Measurements from ENCODE around the gene EXOC7. TPM values are rescaled to one million over a fixed set of nuclear protein-coding genes. Genes with fewer than 3 reads are reported as not detected.
A peak's percentile ranks its signal among the peaks of the same experiment; 100 is the strongest.

The EXOC7 gene
- total and polyA plus RNA-seq, 2 experiments from 2014 or later = 134 to 166 TPM

- Histone ChIP-seq H3K27ac (no peak overlapping the region), H3K4me3 (no peak overlapping the region), H3K27me3 (peaks cover 100% of the 10 kb centered on the region), H3K4me1 (ENCODE audit: low read depth) (peaks cover 11% of the 10 kb centered on the region), H3K9me3 (ENCODE audit: low read depth) (no peaks in the 10 kb centered on the region), H3K36me3 (no peaks in the 10 kb centered on the region)
- TF ChIP-seq, protein P1, sequence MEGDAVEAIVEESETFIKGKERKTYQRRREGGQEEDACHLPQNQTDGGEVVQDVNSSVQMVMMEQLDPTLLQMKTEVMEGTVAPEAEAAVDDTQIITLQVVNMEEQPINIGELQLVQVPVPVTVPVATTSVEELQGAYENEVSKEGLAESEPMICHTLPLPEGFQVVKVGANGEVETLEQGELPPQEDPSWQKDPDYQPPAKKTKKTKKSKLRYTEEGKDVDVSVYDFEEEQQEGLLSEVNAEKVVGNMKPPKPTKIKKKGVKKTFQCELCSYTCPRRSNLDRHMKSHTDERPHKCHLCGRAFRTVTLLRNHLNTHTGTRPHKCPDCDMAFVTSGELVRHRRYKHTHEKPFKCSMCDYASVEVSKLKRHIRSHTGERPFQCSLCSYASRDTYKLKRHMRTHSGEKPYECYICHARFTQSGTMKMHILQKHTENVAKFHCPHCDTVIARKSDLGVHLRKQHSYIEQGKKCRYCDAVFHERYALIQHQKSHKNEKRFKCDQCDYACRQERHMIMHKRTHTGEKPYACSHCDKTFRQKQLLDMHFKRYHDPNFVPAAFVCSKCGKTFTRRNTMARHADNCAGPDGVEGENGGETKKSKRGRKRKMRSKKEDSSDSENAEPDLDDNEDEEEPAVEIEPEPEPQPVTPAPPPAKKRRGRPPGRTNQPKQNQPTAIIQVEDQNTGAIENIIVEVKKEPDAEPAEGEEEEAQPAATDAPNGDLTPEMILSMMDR (IDR thresholded peaks at IDR 0.05; ENCODE audit: low read depth, low read length) = no peak
- no peak for DNase-seq (ENCODE audit: low read depth in 1 of 2, low spot score in 1 of 2)
Observed at GRCh38 chr17:76135810-76136188, 32.2 kb upstream of the EXOC7 start.

GRCh38 chr17:76134911-76135809 is 31.6 kb upstream of the EXOC7 start:
- Histone ChIP-seq H3K4me3 (no peak overlapping the region), H3K27me3 (peaks cover 100% of the 10 kb centered on the region), H3K27ac (no peak overlapping the region), H3K9me3 (ENCODE audit: low read depth) (no peaks in the 10 kb centered on the region), H3K36me3 (no peaks in the 10 kb centered on the region), H3K4me1 (ENCODE audit: low read depth) (peaks cover 11% of the 10 kb centered on the region)
- TF ChIP-seq, protein P1 (IDR thresholded peaks at IDR 0.05; ENCODE audit: low read depth, low read length) = no peak
- DNase-seq (ENCODE audit: low read depth in 1 of 2, low spot score in 1 of 2) = no peak

GRCh38 chr17:76132574-76133338 is 29.2 kb upstream of the EXOC7 start:
- H3K27me3 ChIP-seq = peaks cover 92% of the 10 kb centered on the region
- H3K9me3 ChIP-seq (ENCODE audit: low read depth) = no peaks in the 10 kb centered on the region
- no peak overlapping the region for H3K4me3 ChIP-seq
- DNase-seq (ENCODE audit: low read depth in 1 of 2, low spot score in 1 of 2) = peak in 1 of 2 donors; percentile 19
- TF ChIP-seq, protein P1 (IDR thresholded peaks at IDR 0.05; ENCODE audit: low read depth, low read length) = no peak
- no peak overlapping the region for H3K27ac ChIP-seq
- H3K4me1 ChIP-seq (ENCODE audit: low read depth) = no peaks in the 10 kb centered on the region
- no peaks in the 10 kb centered on the region for H3K36me3 ChIP-seq

- Histone ChIP-seq H3K27ac (no peak overlapping the region), H3K36me3 (no peaks in the 10 kb centered on the region), H3K27me3 (peaks cover 85% of the 10 kb centered on the region), H3K4me1 (ENCODE audit: low read depth) (no peaks in the 10 kb centered on the region), H3K9me3 (ENCODE audit: low read depth) (no peaks in the 10 kb centered on the region), H3K4me3 (no peak overlapping the region)
- no peak for DNase-seq (ENCODE audit: low read depth in 1 of 2, low spot score in 1 of 2)
- TF ChIP-seq, protein P1 (IDR thresholded peaks at IDR 0.05; ENCODE audit: low read depth, low read length) = no peak
Observed at GRCh38 chr17:76131692-76132573, 28.3 kb upstream of the EXOC7 start.

GRCh38 chr17:76131051-76131691 is 27.6 kb upstream of the EXOC7 start:
- H3K36me3 ChIP-seq = no peaks in the 10 kb centered on the region
- no peak for DNase-seq (ENCODE audit: low read depth in 1 of 2, low spot score in 1 of 2)
- no peak overlapping the region for H3K4me3 ChIP-seq
- H3K4me1 ChIP-seq (ENCODE audit: low read depth) = no peaks in the 10 kb centered on the region
- peaks cover 77% of the 10 kb centered on the region for H3K27me3 ChIP-seq
- TF ChIP-seq, protein P1 (IDR thresholded peaks at IDR 0.05; ENCODE audit: low read depth, low read length) = no peak
- H3K9me3 ChIP-seq (ENCODE audit: low read depth) = no peaks in the 10 kb centered on the region
- H3K27ac ChIP-seq = no peak overlapping the region
